Brain microvascular endothelial cell (primary cell): Measurements from ENCODE around the gene RFTN1.

Source experiments
- DNase-seq: peaks from one replicate; pipeline ENCODE4 v3.0.0-alpha.2; 2020
- H3K27ac ChIP-seq: fragments of 250-450 bp; sonication (Bioruptor Pico); 2 replicates; pipeline ENCODE4 v1.5.1; 2020; ENCODE audit warnings: mild to moderate bottlenecking, moderate library complexity
- H3K27me3 ChIP-seq: fragments of 250-450 bp; sonication (Bioruptor Pico); replicated peaks from 2 replicates; pipeline ENCODE4 v1.5.1; 2020; ENCODE audit warnings: mild to moderate bottlenecking
- H3K36me3 ChIP-seq: fragments of 250-450 bp; sonication (Bioruptor Pico); replicated peaks from 2 replicates; pipeline ENCODE4 v1.5.1; 2020; ENCODE audit warnings: mild to moderate bottlenecking
- H3K4me3 ChIP-seq: 2 replicates; pipeline ENCODE4 v1.5.1; 2011; ENCODE audit warnings: low read depth, mild to moderate bottlenecking, control low read depth, low read length, moderate library complexity
- CTCF ChIP-seq: IDR thresholded peaks from 2 replicates; pipeline ENCODE4 v1.5.1; 2011; ENCODE audit warnings: low read depth, mild to moderate bottlenecking, moderate library complexity, low read length, control low read depth, inconsistent platforms; ENCODE audit errors: missing control alignments
- in situ Hi-C: cut with HindIII; loops from 2 replicates; pipeline ENCODE4 v1.10.0; 2017; ENCODE audit warnings: low sequenced_read_pairs, low pct_ligation_motif_present

RFTN1 gene

GRCh38 chr3:16332904-16333426, 180.5 kb downstream of the RFTN1 start:
- in situ Hi-C loops = no loop called here
- H3K27me3 ChIP-seq = no peaks in the 10 kb centered on the region
- no peak for TF ChIP-seq CTCF
- peak; percentile 47 for DNase-seq
- no peak overlapping the region for H3K27ac ChIP-seq
- H3K36me3 ChIP-seq = peaks cover 2% of the 10 kb centered on the region
- no peak overlapping the region for H3K4me3 ChIP-seq

DNA sequence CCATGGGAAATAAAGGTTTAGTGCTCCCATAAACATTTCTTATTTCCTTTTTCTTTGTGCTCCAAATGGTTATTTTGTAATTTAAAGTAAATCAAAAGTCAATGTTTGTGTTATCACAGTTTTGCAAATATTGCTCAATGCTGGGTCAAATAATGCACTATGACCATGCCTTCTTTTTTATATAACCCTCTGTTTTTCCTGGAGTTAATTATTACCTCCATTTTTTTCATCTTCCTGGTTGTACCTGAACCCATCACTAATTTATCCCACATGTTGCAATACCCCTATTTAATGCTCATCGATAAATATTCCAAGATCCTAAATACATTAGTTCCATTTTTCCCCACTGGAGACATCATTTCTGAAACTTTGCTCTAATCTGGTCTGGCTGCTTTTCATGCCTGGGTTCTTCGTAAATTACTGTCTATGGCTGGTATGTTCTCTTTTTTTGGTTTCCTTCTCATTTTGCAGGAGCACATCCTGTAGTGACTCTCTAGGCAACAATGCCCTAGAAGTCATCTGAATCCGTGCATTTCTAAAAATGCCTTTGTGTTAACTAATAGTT, 182.1 kb downstream of the RFTN1 start:
- Histone ChIP-seq H3K27ac (no peak overlapping the region), H3K36me3 (peaks cover 2% of the 10 kb centered on the region), H3K4me3 (no peak overlapping the region), H3K27me3 (no peaks in the 10 kb centered on the region)
- no peak for DNase-seq
- TF ChIP-seq CTCF = no peak
- in situ Hi-C loops = no loop called here

GRCh38 chr3:16330351-16330750, 183.1 kb downstream of the RFTN1 start:
- Histone ChIP-seq H3K36me3 (peaks cover 6% of the 10 kb centered on the region), H3K27ac (no peak overlapping the region)

DNA sequence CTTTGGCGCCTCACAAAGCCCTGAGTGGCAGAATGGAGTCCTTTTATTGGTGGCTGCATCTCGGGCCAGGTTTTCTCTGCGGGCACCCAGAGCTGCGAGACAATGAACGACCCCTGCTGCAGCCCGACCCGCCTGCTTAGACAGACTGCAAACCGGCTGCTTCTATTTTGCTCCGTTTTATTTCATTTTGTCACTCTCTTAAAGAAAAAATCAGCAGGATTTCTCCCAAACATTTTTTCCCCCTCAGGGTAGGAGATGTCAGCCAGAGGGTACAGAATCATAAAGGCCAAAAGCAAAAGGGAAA, 183.7 kb downstream of the RFTN1 start:
- Histone ChIP-seq H3K36me3 (peaks cover 8% of the 10 kb centered on the region), H3K27ac (no peak overlapping the region), H3K4me3 (no peak overlapping the region), H3K27me3 (no peaks in the 10 kb centered on the region)
- no peak for DNase-seq
- in situ Hi-C loops = no loop called here
- no peak for TF ChIP-seq CTCF

More at GRCh38 chr3:16330351-16330750, 183.1 kb downstream of the RFTN1 start:
- no peaks in the 10 kb centered on the region for H3K27me3 ChIP-seq
- in situ Hi-C loops = no loop called here
- no peak for DNase-seq
- TF ChIP-seq CTCF = no peak
- H3K4me3 ChIP-seq = no peak overlapping the region

DNA sequence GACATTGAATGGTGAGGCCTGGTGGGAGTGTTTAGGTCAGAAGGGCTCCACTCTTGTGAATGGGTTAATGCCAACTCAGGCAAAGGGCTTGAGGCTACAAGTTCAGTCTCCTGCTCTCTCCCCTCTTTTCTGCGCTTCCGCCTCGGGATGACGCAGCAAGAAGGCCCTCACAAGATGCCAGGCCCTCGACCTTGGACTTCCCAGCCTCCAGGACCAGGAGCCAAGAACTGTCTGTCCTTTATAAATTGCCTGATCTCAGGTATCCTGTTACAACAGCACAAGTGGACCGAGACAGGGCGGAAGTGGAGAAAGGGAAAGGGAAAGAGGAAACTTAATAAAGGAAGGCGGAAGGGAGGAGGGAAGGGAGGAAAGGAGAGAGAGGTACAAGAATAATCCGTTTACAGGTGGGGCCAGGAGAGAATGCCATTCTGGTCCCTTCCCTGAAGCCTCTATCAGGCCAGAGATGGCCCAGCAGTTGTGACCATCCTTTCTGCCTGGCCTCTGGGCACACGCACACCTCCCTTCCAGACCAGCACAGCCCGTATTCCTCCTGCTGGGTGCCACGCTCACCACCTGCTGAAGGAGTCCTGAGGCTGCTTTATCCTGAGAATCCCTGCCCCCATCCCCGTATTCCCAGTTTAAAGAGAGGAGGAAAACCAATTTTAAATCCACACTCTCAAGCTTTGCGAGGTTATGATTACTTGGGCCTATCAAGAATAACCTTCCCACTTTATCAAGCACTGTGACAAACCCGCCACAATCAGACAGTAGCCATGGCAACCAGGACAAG, 184.3 kb downstream of the RFTN1 start:
- TF ChIP-seq CTCF = no peak
- H3K27ac ChIP-seq = no peak overlapping the region
- in situ Hi-C loops = no loop called here
- no peak overlapping the region for H3K4me3 ChIP-seq
- peaks cover 8% of the 10 kb centered on the region for H3K36me3 ChIP-seq
- no peak for DNase-seq
- H3K27me3 ChIP-seq = no peaks in the 10 kb centered on the region
